Transverse colon (tissue), 3 donors: ENCODE results near the gene AMACR.

Source experiments
- CTCF ChIP-seq, 5 experiments: fragments of 200-600 bp in 3 of 5; fragments of 450-650 bp in 2 of 5; sonication (generic) in 3 of 5; IDR thresholded peaks; 1 replicate in 2 of 5; 2 replicates in 3 of 5; pipeline ENCODE4 v1.5.1; 2016 to 2017; ENCODE audit warnings: antibody characterized with exemption in 5 of 5, inconsistent platforms in 3 of 5, mild to moderate bottlenecking in 2 of 5, moderate library complexity in 1 of 5
- POLR2A ChIP-seq: fragments of 450-650 bp; IDR thresholded peaks from one replicate; pipeline ENCODE4 v1.6.1; 2016; ENCODE audit warnings: antibody characterized with exemption, mild to moderate bottlenecking, moderate library complexity

DNA sequence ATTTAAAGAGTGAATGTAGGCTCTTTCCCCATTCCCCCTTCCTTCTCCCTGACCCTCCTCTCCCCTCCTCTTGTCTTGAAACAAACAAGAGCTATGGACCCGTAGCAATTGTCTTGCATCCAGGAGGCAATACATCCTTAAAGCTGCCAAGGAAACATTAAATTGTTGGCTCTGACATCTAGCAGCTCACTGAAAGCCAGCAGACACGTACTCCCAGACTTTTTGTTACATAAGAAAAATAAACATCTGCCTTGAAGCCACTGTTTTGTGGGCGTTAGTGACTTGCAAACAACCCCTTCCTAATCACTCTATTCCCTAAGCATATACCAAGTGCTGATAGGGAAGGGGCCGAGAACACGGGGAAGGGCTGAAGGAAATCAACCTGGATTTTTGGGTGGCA is 32.0 kb downstream of the AMACR start:
- TF ChIP-seq CTCF (IDR thresholded peaks at IDR 0.05) (no peak), POLR2A (no peak)
